H9 (cell line): ENCODE results near the gene LEMD1. TPM values are rescaled to one million over a fixed set of nuclear protein-coding genes. Genes with fewer than 3 reads are reported as not detected.

Experiments
- DNase-seq: peaks from one replicate; pipeline ENCODE4 v3.0.0-alpha.2; 2017
- H2AFZ ChIP-seq: one replicate; pipeline ENCODE4 v1.6.1; 2013; ENCODE audit warnings: mild to moderate bottlenecking, low read length, control low read depth, moderate library complexity
- H2AK5ac ChIP-seq: 2 replicates; pipeline ENCODE4 v1.6.1; 2013; ENCODE audit warnings: low read length, control low read depth, mixed read lengths; ENCODE audit not compliant: insufficient read length
- H2BK120ac ChIP-seq: one replicate; pipeline ENCODE4 v1.6.1; 2013; ENCODE audit warnings: low read depth, mild to moderate bottlenecking, low read length, control low read depth, inconsistent platforms; ENCODE audit not compliant: poor library complexity, severe bottlenecking
- H2BK12ac ChIP-seq: 2 replicates; pipeline ENCODE4 v1.6.1; 2013; ENCODE audit warnings: low read length, control low read depth, mixed read lengths, low read depth; ENCODE audit not compliant: insufficient read length
- H2BK15ac ChIP-seq: 2 replicates; pipeline ENCODE4 v1.6.1; 2013; ENCODE audit warnings: low read depth, low read length, control low read depth
- H2BK20ac ChIP-seq: one replicate; pipeline ENCODE4 v1.6.1; 2013; ENCODE audit warnings: low read depth, mild to moderate bottlenecking, low read length, control low read depth, inconsistent platforms; ENCODE audit not compliant: poor library complexity, severe bottlenecking
- H2BK5ac ChIP-seq: 2 replicates; pipeline ENCODE4 v1.6.1; 2013; ENCODE audit warnings: low read length, control low read depth, mixed read lengths; ENCODE audit not compliant: insufficient read length
- H3K14ac ChIP-seq: 2 replicates; pipeline ENCODE4 v1.6.1; 2013; ENCODE audit warnings: low read length, control low read depth; ENCODE audit not compliant: insufficient read depth
- H3K18ac ChIP-seq: 2 replicates; pipeline ENCODE4 v1.6.1; 2013; ENCODE audit warnings: low read depth, mild to moderate bottlenecking, mixed read lengths, low read length, control low read depth; ENCODE audit not compliant: insufficient read length
- H3K23ac ChIP-seq: 2 replicates; pipeline ENCODE4 v1.6.1; 2013; ENCODE audit warnings: low read length, control low read depth, mixed read lengths, low read depth; ENCODE audit not compliant: insufficient read length
- H3K23me2 ChIP-seq: 2 replicates; pipeline ENCODE4 v1.6.1; 2013; ENCODE audit warnings: low read depth, mild to moderate bottlenecking, mixed read lengths, low read length, control low read depth; ENCODE audit not compliant: insufficient read length, poor library complexity, severe bottlenecking
- H3K27ac ChIP-seq: 2 replicates; pipeline ENCODE4 v1.5.1; 2013; ENCODE audit warnings: low read length, control low read depth, mixed read lengths, low read depth; ENCODE audit not compliant: insufficient read length
- H3K27me3 ChIP-seq: 2 replicates; pipeline ENCODE4 v1.6.1; 2013; ENCODE audit warnings: low read length, control low read depth, inconsistent platforms; ENCODE audit not compliant: insufficient read depth
- H3K4ac ChIP-seq: 2 replicates; pipeline ENCODE4 v1.6.1; 2013; ENCODE audit warnings: low read depth, mild to moderate bottlenecking, control low read depth, inconsistent platforms, low read length, moderate library complexity
- H3K4me1 ChIP-seq: 2 replicates; pipeline ENCODE4 v1.6.1; 2013; ENCODE audit warnings: low read length, control low read depth, inconsistent platforms; ENCODE audit not compliant: insufficient read depth
- H3K4me2 ChIP-seq: 2 replicates; pipeline ENCODE4 v1.6.1; 2013; ENCODE audit warnings: low read length, control low read depth, mixed read lengths; ENCODE audit not compliant: insufficient read length, insufficient read depth
- H3K56ac ChIP-seq: 2 replicates; pipeline ENCODE4 v1.6.1; 2013; ENCODE audit warnings: low read depth, mild to moderate bottlenecking, mixed read lengths, low read length, control low read depth; ENCODE audit not compliant: insufficient read length
- H3K79me1 ChIP-seq: 2 replicates; pipeline ENCODE4 v1.6.1; 2013; ENCODE audit warnings: low read depth, mild to moderate bottlenecking, moderate library complexity, low read length, control low read depth, inconsistent platforms; ENCODE audit not compliant: insufficient read depth, poor library complexity, severe bottlenecking
- H3K79me2 ChIP-seq: 2 replicates; pipeline ENCODE4 v1.6.1; 2013; ENCODE audit warnings: low read length, control low read depth, inconsistent platforms; ENCODE audit not compliant: insufficient read depth
- H3K9ac ChIP-seq: 2 replicates; pipeline ENCODE4 v1.6.1; 2013; ENCODE audit warnings: low read length, control low read depth, mixed read lengths; ENCODE audit not compliant: insufficient read length; ENCODE audit errors: extremely low read depth
- H3K9me3 ChIP-seq: one replicate; pipeline ENCODE4 v1.6.1; 2013; ENCODE audit warnings: low read depth, low read length, inconsistent platforms; ENCODE audit not compliant: control insufficient read depth
- H3T11ph ChIP-seq: one replicate; pipeline ENCODE4 v1.6.1; 2013; ENCODE audit warnings: mild to moderate bottlenecking, low read length, control low read depth, inconsistent platforms
- H4K20me1 ChIP-seq: one replicate; pipeline ENCODE4 v1.6.1; 2013; ENCODE audit not compliant: control insufficient read depth, insufficient read length, insufficient read depth
- H4K5ac ChIP-seq: 2 replicates; pipeline ENCODE4 v1.6.1; 2013; ENCODE audit warnings: low read depth, mild to moderate bottlenecking, mixed read lengths, low read length, control low read depth; ENCODE audit not compliant: insufficient read length
- H4K8ac ChIP-seq: replicated peaks from 2 replicates; pipeline ENCODE4 v1.6.1; 2013; ENCODE audit warnings: low read length, control low read depth, mixed read lengths, low read depth; ENCODE audit not compliant: insufficient read length
- H4K91ac ChIP-seq: 2 replicates; pipeline ENCODE4 v1.6.1; 2013; ENCODE audit warnings: low read depth, mild to moderate bottlenecking, moderate library complexity, mixed read lengths, low read length, control low read depth; ENCODE audit not compliant: insufficient read length
- H3K27ac Mint-ChIP-seq, 3 experiments: 2 replicates in 2 of 3; 3 replicates in 1 of 3; pipeline ENCODE4 v1.8.0; 2020 to 2021; ENCODE audit warnings: mixed read lengths in 3 of 3, mild to moderate bottlenecking in 1 of 3, moderate library complexity in 1 of 3
- H3K27me3 Mint-ChIP-seq: 2 replicates; pipeline ENCODE4 v1.8.0; 2021; ENCODE audit warnings: low read depth, mild to moderate bottlenecking, moderate library complexity, mixed read lengths
- H3K36me3 Mint-ChIP-seq, 3 experiments: 2 replicates in 2 of 3; 3 replicates in 1 of 3; pipeline ENCODE4 v1.8.0; 2020 to 2021; ENCODE audit warnings: low read depth in 3 of 3, mixed read lengths in 3 of 3; ENCODE audit not compliant: insufficient read depth in 1 of 3
- H3K4me1 Mint-ChIP-seq, 2 experiments: 2 replicates each; pipeline ENCODE4 v1.8.0; 2020; ENCODE audit warnings: mixed read lengths in 2 of 2
- H3K4me3 Mint-ChIP-seq, 2 experiments: 2 replicates in 1 of 2; 3 replicates in 1 of 2; pipeline ENCODE4 v1.8.0; 2020 to 2021; ENCODE audit warnings: mild to moderate bottlenecking in 2 of 2, mixed read lengths in 2 of 2, moderate library complexity in 1 of 2
- H3K9me3 Mint-ChIP-seq, 2 experiments: 2 replicates in 1 of 2; 3 replicates in 1 of 2; pipeline ENCODE4 v1.8.0; 2020; ENCODE audit warnings: mild to moderate bottlenecking in 2 of 2, mixed read lengths in 2 of 2, moderate library complexity in 1 of 2
- WGBS: extraction: QIAGEN DNeasy Blood & Tissue Kit; methylation state at CpG from one replicate; pipeline ENCODE4 v1.1.7; 2013; ENCODE audit warnings: missing lambda C conversion rate, low lambda C conversion rate, mixed read lengths; ENCODE audit not compliant: insufficient read length; ENCODE audit errors: extremely low coverage; 5-methylcytosine and 5-hydroxymethylcytosine counted together
- total RNA-seq: library from RNA; stranded (reverse); gene quantifications from 2 replicates; pipeline ENCODE4 v1.2.1, GENCODE V29; 2021
- TF ChIP-seq, protein P1 (sequence below): fragments of 200-600 bp; sonication (generic); conservative IDR thresholded peaks from 3 replicates; pipeline ENCODE4 v1.8.0; 2021; ENCODE audit warnings: antibody characterized with exemption, mild to moderate bottlenecking

LEMD1 gene
- total RNA-seq, 1 experiment from 2014 or later, result 11.8 TPM

DNA sequence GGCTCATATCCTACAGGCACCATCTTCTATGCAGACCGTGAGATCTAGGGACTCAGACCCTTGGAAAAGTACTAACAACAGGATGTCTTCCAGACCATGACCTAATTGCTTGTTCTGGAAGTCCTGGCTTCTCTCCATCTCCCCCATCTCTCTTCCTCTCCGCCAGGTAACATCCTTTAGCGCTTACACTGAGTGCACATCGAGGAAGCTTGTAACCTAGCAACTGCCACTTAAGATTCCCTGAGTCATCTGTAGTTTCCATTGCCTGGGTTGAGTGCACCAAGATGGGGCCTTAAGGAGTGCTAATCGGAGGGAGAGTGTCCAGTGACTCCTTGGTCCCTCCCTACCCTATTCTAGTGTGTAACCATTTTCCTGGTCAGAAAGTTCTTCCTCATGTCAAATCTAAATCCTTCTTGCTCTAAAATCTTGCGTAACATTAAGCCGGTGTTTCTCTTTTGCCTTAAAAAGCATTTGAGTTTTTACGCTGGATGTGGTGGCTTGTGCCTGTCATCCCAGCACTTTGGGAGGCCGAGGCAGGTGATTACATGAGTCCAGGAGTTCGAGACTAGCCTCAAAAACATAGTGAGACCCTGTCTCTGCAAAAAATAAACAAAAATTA is 74.8 kb downstream of the LEMD1 start:
- peaks cover 4% of the 10 kb centered on the region for H3K23me2 ChIP-seq
- H4K5ac ChIP-seq, result no peak overlapping the region
- H3K56ac ChIP-seq, result no peak overlapping the region
- H2BK120ac ChIP-seq, result no peak overlapping the region
- no peak overlapping the region for H2BK20ac ChIP-seq
- H2BK5ac ChIP-seq, result no peak overlapping the region
- peaks cover 3% of the 10 kb centered on the region; the same call in 1 of the 2 replicates for H3K4me1 ChIP-seq
- peaks cover 12% of the 10 kb centered on the region; the same call in 1 of the 2 replicates for H3K27me3 ChIP-seq
- H2BK12ac ChIP-seq, result no peak overlapping the region
- no peak overlapping the region for H3K23ac ChIP-seq
- H2BK15ac ChIP-seq, result no peak overlapping the region
- no peaks in the 10 kb centered on the region for H3K79me1 ChIP-seq
- no peak overlapping the region for H2AK5ac ChIP-seq
- H2AFZ ChIP-seq, result no peak overlapping the region
- peak overlapping the region in 1 of 3 experiments; percentile 16; a peak in 1 of 7 replicates for H3K27ac Mint-ChIP-seq
- no peaks in the 10 kb centered on the region for H3K79me2 ChIP-seq
- H3K4me2 ChIP-seq, result no peak overlapping the region
- peaks cover 56 to 59% of the 10 kb centered on the region in 2 experiments for H3K4me1 Mint-ChIP-seq
- no peak overlapping the region for H3K18ac ChIP-seq
- no peak overlapping the region for H3K9ac ChIP-seq
- H4K91ac ChIP-seq, result no peak overlapping the region
- H3K4ac ChIP-seq, result no peak overlapping the region
- no CpG with 5 or more reads among the region's 10 CpGs for WGBS
- no peaks in the 10 kb centered on the region for H4K20me1 ChIP-seq
- no peak overlapping the region for H4K8ac ChIP-seq
- peaks cover 0 to 2% (median 0%) of the 10 kb centered on the region in 3 experiments; a peak in 2 of 7 replicates for H3K36me3 Mint-ChIP-seq
- H3K9me3 ChIP-seq, result no peaks in the 10 kb centered on the region
- H3K27ac ChIP-seq, result no peak overlapping the region
- H3K14ac ChIP-seq, result no peak overlapping the region
- TF ChIP-seq, protein P1, sequence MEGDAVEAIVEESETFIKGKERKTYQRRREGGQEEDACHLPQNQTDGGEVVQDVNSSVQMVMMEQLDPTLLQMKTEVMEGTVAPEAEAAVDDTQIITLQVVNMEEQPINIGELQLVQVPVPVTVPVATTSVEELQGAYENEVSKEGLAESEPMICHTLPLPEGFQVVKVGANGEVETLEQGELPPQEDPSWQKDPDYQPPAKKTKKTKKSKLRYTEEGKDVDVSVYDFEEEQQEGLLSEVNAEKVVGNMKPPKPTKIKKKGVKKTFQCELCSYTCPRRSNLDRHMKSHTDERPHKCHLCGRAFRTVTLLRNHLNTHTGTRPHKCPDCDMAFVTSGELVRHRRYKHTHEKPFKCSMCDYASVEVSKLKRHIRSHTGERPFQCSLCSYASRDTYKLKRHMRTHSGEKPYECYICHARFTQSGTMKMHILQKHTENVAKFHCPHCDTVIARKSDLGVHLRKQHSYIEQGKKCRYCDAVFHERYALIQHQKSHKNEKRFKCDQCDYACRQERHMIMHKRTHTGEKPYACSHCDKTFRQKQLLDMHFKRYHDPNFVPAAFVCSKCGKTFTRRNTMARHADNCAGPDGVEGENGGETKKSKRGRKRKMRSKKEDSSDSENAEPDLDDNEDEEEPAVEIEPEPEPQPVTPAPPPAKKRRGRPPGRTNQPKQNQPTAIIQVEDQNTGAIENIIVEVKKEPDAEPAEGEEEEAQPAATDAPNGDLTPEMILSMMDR, result no peak
- H3T11ph ChIP-seq, result no peak overlapping the region
- no peak for DNase-seq
- no peak overlapping the region for H3K4me3 Mint-ChIP-seq
- no peaks in the 10 kb centered on the region for H3K9me3 Mint-ChIP-seq
- peaks cover 55% of the 10 kb centered on the region for H3K27me3 Mint-ChIP-seq
